Mucosa of stomach (tissue), 1 donor: ENCODE data around the gene MYO5C.

Source experiments
- H3K27me3 ChIP-seq: one replicate; pipeline ENCODE4 v1.7.0; 2013; ENCODE audit warnings: mild to moderate bottlenecking, low read length; ENCODE audit not compliant: control insufficient read depth, insufficient read depth
- H3K36me3 ChIP-seq: one replicate; pipeline ENCODE4 v1.7.0; 2013; ENCODE audit warnings: low read length; ENCODE audit not compliant: control insufficient read depth, insufficient read depth
- H3K4me1 ChIP-seq: one replicate; pipeline ENCODE4 v1.7.0; 2013; ENCODE audit warnings: mild to moderate bottlenecking, low read length; ENCODE audit not compliant: control insufficient read depth, insufficient read depth
- H3K4me3 ChIP-seq: one replicate; pipeline ENCODE4 v1.7.0; 2013; ENCODE audit warnings: low read length
- H3K9ac ChIP-seq: one replicate; pipeline ENCODE4 v1.7.0; 2013; ENCODE audit warnings: mild to moderate bottlenecking, low read length, moderate library complexity
- H3K9me3 ChIP-seq: one replicate; pipeline ENCODE4 v1.7.0; 2013; ENCODE audit warnings: mild to moderate bottlenecking, low read length, moderate library complexity; ENCODE audit not compliant: control insufficient read depth
- donor health status: Pancreatic carcinoma.

MYO5C gene

DNA sequence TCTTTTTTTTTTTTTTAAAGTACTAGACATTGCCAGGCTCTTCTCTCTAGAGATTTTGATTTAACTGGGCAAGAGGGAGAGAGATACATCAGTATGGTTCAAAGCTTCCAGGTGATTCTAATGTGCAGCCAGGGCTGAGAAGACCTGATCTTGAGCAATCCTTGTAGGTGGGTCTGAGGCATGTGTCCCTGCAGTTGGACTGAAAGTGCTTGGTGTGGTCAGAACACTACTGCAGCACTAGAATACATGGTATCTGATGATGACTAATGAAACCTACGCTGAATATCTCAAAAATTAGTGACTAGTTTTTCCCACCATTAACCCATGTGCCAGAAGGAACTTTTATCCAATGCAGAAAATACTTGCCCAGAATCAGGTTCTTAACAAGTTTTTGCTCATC lies 34.4 kb upstream of the MYO5C start:
- peaks cover 9% of the 10 kb centered on the region for H3K4me1 ChIP-seq
- H3K9me3 ChIP-seq: no peaks in the 10 kb centered on the region
- no peaks in the 10 kb centered on the region for H3K27me3 ChIP-seq
- H3K4me3 ChIP-seq: no peak overlapping the region
- H3K36me3 ChIP-seq: no peaks in the 10 kb centered on the region
- H3K9ac ChIP-seq: no peak overlapping the region

DNA sequence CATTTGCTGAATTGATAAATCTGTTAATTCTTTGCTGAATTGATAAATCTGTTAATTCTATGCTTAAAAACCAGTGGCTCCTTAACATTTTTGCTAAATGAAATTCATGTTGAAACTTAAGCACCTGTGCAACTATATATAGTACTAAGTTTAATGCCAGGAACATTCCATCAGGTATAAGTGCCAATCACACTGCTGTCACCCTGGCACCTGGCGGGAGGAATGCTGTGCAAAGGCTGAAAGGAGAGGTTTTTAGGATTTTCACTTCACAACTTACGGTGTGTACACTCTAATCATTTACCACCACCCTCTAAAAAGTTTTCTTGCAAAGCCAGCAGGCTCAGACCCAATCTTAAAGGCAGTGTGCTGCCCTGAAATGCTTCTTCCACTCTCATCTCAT lies 33.5 kb upstream of the MYO5C start:
- H3K9ac ChIP-seq: no peak overlapping the region

DNA sequence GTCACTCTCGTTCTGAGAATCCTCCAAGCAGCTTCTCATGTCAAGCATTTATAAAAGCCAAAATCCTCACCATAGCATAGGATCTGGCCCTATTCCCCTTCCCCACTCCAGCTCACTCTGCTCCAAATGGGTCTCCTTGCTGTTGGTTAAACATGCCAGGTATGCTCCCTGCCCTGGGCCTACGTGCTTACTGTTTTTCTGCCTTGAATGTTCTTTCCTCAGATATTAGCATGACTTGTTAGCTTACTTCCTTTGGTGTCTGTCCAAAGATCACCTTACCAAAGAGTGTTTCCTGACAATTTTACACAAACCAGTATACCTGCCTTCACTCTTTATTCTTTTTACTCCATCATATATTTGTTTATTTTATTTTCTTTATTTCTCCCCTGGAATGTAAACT lies 33.1 kb upstream of the MYO5C start:
- Histone ChIP-seq H3K4me3 (no peak overlapping the region), H3K9me3 (no peaks in the 10 kb centered on the region), H3K9ac (no peak overlapping the region), H3K36me3 (no peaks in the 10 kb centered on the region), H3K27me3 (no peaks in the 10 kb centered on the region), H3K4me1 (peaks cover 9% of the 10 kb centered on the region)

More for the DNA sequence above, 33.5 kb upstream of the MYO5C start:
- Histone ChIP-seq H3K4me3 (no peak overlapping the region), H3K9me3 (no peaks in the 10 kb centered on the region), H3K4me1 (peaks cover 9% of the 10 kb centered on the region), H3K36me3 (no peaks in the 10 kb centered on the region), H3K27me3 (no peaks in the 10 kb centered on the region)

GRCh38 chr15:52326756-52327155 lies 31.2 kb upstream of the MYO5C start:
- H3K36me3 ChIP-seq: no peaks in the 10 kb centered on the region
- peaks cover 6% of the 10 kb centered on the region for H3K4me1 ChIP-seq
- H3K4me3 ChIP-seq: no peak overlapping the region
- H3K27me3 ChIP-seq: no peaks in the 10 kb centered on the region
- no peak overlapping the region for H3K9ac ChIP-seq
- H3K9me3 ChIP-seq: no peaks in the 10 kb centered on the region

GRCh38 chr15:52324109-52324508 lies 28.5 kb upstream of the MYO5C start:
- Histone ChIP-seq H3K9me3 (no peaks in the 10 kb centered on the region), H3K27me3 (no peaks in the 10 kb centered on the region), H3K9ac (no peak overlapping the region), H3K36me3 (no peaks in the 10 kb centered on the region), H3K4me1 (no peaks in the 10 kb centered on the region), H3K4me3 (no peak overlapping the region)

DNA sequence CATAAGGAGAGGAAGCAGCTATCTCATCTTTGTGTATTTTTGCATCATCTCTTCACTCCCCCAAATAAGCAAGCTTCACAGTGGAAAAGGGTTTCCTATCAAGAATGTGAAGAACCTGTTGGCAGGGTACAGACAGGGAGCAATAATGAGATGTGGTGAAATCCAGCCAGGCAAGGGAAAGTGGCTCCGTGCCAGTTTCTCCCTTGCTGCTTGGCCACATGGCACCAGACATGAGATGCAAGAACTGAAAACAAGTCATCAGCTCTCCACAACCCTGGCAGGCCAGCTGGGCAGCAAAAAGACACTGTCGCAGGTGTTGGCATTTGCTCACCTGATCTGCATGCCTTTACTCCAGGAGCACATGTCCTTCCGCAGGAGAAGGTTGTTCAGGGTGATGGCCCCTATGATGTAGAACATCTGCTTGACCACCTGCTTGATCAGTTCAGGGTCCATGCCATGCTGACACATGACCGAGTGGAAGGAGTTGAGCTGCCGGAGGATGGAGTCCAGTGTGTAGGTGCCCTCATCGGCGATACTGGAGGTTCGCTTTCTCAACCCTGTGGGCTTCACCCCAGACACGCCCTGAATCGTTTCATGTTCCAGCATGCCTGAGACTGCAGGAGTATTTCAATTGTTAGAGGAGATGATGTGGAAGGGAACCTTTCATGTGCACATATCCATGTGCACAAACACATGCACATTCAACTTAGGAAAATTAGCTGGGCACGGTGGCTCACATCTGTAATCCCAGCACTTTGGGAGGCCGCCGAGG lies 23.3 kb upstream of the MYO5C start:
- Histone ChIP-seq H3K9ac (no peak overlapping the region), H3K27me3 (no peaks in the 10 kb centered on the region), H3K4me3 (no peak overlapping the region), H3K4me1 (no peaks in the 10 kb centered on the region), H3K9me3 (no peaks in the 10 kb centered on the region), H3K36me3 (no peaks in the 10 kb centered on the region)

DNA sequence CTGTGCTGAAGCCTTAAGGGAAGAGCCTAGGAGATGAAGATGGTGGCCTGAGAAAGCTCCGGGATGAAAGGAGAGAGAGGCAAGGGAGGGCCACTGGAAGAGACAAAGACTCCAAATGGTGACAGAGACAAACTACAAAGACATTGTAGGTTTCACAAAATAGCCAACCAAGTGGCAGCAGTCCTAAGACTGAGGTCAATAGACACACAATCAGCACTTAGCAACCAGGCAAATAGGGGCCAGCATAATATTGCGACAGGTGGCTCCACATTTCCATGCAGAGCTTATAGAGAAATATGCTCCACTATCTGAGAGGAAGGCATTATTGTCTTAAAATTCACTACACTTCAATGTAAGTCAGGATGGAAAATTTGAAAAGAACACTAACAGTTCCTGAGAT lies 22.1 kb upstream of the MYO5C start:
- Histone ChIP-seq H3K9ac (no peak overlapping the region), H3K4me3 (no peak overlapping the region), H3K4me1 (no peaks in the 10 kb centered on the region), H3K9me3 (no peaks in the 10 kb centered on the region), H3K27me3 (no peaks in the 10 kb centered on the region), H3K36me3 (no peaks in the 10 kb centered on the region)

DNA sequence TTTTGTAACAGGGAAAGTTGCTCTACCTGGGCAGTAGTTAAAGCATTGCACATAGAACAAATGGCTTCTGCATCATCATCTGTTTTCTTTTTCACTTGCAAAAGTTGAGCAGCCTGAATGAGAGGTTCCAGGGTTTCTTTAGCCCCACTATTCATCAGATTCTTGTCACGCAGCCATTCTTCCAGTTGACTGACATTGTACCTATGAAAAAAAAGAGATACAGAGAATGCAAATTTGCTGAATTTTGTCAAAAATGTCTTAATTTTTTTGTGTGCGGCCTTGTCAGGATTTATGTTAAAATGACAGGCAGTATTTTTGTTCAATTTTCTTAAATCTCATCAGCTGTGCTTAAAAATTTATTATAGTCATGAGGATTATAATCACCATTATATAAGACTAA lies 21.4 kb upstream of the MYO5C start:
- no peaks in the 10 kb centered on the region for H3K36me3 ChIP-seq
- no peak overlapping the region for H3K9ac ChIP-seq
- no peaks in the 10 kb centered on the region for H3K27me3 ChIP-seq

GRCh38 chr15:52309154-52309548 lies 13.5 kb upstream of the MYO5C start:
- no peak overlapping the region for H3K4me3 ChIP-seq
- no peaks in the 10 kb centered on the region for H3K9me3 ChIP-seq
- H3K9ac ChIP-seq: no peak overlapping the region
- H3K4me1 ChIP-seq: no peaks in the 10 kb centered on the region
- no peaks in the 10 kb centered on the region for H3K36me3 ChIP-seq
- no peaks in the 10 kb centered on the region for H3K27me3 ChIP-seq

More for the DNA sequence above, 21.4 kb upstream of the MYO5C start:
- H3K4me1 ChIP-seq: no peaks in the 10 kb centered on the region
- no peak overlapping the region for H3K4me3 ChIP-seq
- H3K9me3 ChIP-seq: no peaks in the 10 kb centered on the region

GRCh38 chr15:52308446-52309153 lies 13.0 kb upstream of the MYO5C start:
- no peak overlapping the region for H3K9ac ChIP-seq
- H3K36me3 ChIP-seq: no peaks in the 10 kb centered on the region
- H3K27me3 ChIP-seq: no peaks in the 10 kb centered on the region
- no peak overlapping the region for H3K4me3 ChIP-seq
- H3K4me1 ChIP-seq: no peaks in the 10 kb centered on the region
- H3K9me3 ChIP-seq: no peaks in the 10 kb centered on the region

DNA sequence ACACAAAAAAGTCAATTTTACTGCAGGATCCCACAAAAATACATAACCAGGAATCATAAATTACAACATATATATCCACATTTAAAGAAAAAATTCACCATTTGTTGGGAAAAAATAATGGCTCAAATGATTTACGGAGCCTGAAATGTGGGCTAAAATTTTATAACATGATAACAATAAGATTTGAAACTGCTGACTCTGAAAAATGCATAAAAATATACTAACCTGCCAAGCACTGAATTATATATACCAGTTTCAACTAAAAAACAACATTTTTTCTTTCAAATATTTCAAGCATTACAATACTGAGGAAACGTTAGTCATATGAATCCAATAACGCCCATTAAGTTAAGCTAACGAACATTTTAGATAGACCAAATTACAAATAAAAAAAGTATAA lies 12.2 kb upstream of the MYO5C start:
- H3K9ac ChIP-seq: no peak overlapping the region
- H3K4me1 ChIP-seq: no peaks in the 10 kb centered on the region

GRCh38 chr15:52306270-52306669 lies 10.7 kb upstream of the MYO5C start:
- Histone ChIP-seq H3K4me1 (no peaks in the 10 kb centered on the region), H3K4me3 (no peak overlapping the region), H3K9me3 (no peaks in the 10 kb centered on the region), H3K9ac (no peak overlapping the region), H3K36me3 (no peaks in the 10 kb centered on the region), H3K27me3 (no peaks in the 10 kb centered on the region)

More for the DNA sequence above, 12.2 kb upstream of the MYO5C start:
- H3K36me3 ChIP-seq: no peaks in the 10 kb centered on the region
- H3K4me3 ChIP-seq: no peak overlapping the region
- H3K27me3 ChIP-seq: no peaks in the 10 kb centered on the region
- H3K9me3 ChIP-seq: no peaks in the 10 kb centered on the region
